SK-N-MC (cell line): Measurements from ENCODE around the gene GCSAML.
"Not testable (repeated sequence)": the region's sequence is repeated elsewhere in the genome, so short reads cannot be mapped to it uniquely, and the experiment has no call there.

Experiments used
- DNase-seq: peaks from one replicate; pipeline ENCODE4 v3.0.0-alpha.2; 2011; ENCODE audit warnings: low read depth, low spot score
- H3K27ac ChIP-seq: fragments of 200-600 bp; sonication (generic); 2 replicates; pipeline ENCODE4 v1.5.1; 2016; ENCODE audit warnings: mixed run types
- H3K36me3 ChIP-seq: fragments of 200-600 bp; sonication (generic); 2 replicates; pipeline ENCODE4 v1.6.1; 2017; ENCODE audit warnings: antibody characterized with exemption, low read length, mixed read lengths; ENCODE audit not compliant: insufficient read depth
- H3K4me3 ChIP-seq: fragments of 200-600 bp; sonication (generic); 2 replicates; pipeline ENCODE4 v1.5.1; 2016
- H3K9ac ChIP-seq: fragments of 200-600 bp; sonication (generic); 2 replicates; pipeline ENCODE4 v1.8.0; 2017; ENCODE audit warnings: mixed run types, mixed read lengths; ENCODE audit not compliant: insufficient read length
- H3K9me3 ChIP-seq: fragments of 200-600 bp; sonication (generic); 2 replicates; pipeline ENCODE4 v1.6.1; 2017; ENCODE audit warnings: low read depth, mild to moderate bottlenecking, antibody characterized with exemption, low read length, moderate library complexity, mixed read lengths
- EZH2 ChIP-seq: fragments of 200-600 bp; sonication (generic); IDR thresholded peaks from one replicate; pipeline ENCODE4 v1.6.1; 2017; ENCODE audit warnings: antibody characterized with exemption
- FOXP2 ChIP-seq: optimal IDR thresholded peaks from 2 replicates; pipeline ENCODE3; 2011; ENCODE audit warnings: mild to moderate bottlenecking, moderate library complexity; ENCODE audit not compliant: insufficient read depth; ENCODE audit errors: extremely low read length, control extremely low read depth
- POLR2AphosphoS5 ChIP-seq: IDR thresholded peaks from 2 replicates; pipeline ENCODE4 v1.6.1; 2012; ENCODE audit warnings: mild to moderate bottlenecking, low read depth, low read length, borderline replicate concordance

GCSAML gene

DNA sequence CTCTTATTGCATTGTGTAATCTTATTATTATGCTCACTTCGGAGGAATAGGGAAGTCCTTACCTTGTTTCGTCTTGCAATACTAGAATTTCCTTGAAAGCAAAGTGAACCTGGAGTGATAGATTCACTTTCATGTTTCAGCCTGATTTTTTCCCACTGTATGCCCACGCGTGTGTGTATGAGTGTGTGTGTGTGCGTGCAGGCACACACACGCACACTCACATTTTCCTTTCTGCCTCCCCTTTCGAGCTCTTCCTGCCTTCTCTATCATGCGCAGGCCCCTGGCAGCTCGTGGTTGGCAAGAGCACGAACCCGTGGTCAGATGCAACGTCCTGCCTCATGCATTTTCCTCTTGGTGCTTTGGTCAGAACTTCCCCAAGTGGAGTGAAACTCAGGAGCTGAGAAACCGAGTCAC is at the start of gene GCSAML:
Gene GCSAML (plus strand): TSS at position 366 of the 414 bp plus-strand sequence. CDS start 58 bp downstream, outside the sequence.
- H3K4me3 ChIP-seq, result no peak within 1 kb of the TSS
- H3K27ac ChIP-seq, result no peak within 1 kb of the TSS
- H3K9me3 ChIP-seq, result no peaks in the 10 kb centered on the region
- no peak for TF ChIP-seq FOXP2
- TF ChIP-seq POLR2AphosphoS5, result no peak
- TF ChIP-seq EZH2, result no peak
- no peak for DNase-seq
- H3K9ac ChIP-seq, result no peak within 1 kb of the TSS
- no peaks in the 10 kb centered on the region for H3K36me3 ChIP-seq

DNA sequence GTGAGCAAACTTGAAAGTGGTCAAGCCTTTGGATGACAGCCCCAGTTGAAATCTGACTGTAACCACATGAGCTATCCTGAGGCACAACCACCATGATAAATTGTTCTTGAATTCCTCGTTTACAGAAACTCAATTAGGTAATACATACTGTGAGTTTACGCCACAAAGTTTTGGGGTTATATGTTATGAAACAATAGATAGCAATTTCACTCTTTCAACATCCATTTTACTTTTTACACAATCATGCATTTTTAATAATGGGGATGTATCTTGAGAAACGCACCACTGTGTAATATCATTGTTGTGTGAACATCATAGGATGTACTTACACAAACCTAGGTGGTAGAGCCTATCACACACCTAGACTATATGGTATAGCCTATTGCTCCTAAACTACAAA is 48.1 kb upstream of the GCSAML start:
- no peak overlapping the region for H3K4me3 ChIP-seq
- H3K36me3 ChIP-seq, result no peaks in the 10 kb centered on the region

DNA sequence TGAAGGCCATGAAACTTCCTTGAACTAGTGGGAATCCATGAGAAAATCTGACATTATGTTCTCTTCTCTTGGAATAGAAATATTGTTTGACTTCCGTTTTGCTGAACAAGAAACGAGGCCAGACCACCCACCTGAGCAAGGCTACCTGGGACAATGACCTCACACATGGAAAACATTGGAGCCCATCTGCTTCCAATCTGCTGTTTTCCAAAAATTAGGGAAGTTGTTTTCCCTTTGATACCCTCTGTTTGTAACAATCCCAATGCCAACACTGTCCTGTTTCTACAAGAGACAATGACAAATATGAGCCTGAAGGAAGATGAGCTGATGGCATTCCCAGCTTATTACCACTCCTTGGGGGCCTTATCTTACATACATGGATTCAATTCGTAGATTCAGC is 42.1 kb upstream of the GCSAML start:
- Histone ChIP-seq H3K27ac (no peak overlapping the region), H3K4me3 (no peak overlapping the region), H3K9ac (no peak overlapping the region), H3K36me3 (no peaks in the 10 kb centered on the region), H3K9me3 (no peaks in the 10 kb centered on the region)
- DNase-seq, result no peak
- no peak for TF ChIP-seq FOXP2
- TF ChIP-seq POLR2AphosphoS5, result no peak
- no peak for TF ChIP-seq EZH2

More for the DNA sequence above, 48.1 kb upstream of the GCSAML start:
- TF ChIP-seq POLR2AphosphoS5, result no peak
- TF ChIP-seq EZH2, result no peak
- TF ChIP-seq FOXP2, result no peak
- Histone ChIP-seq H3K27ac (no peak overlapping the region), H3K9me3 (no peaks in the 10 kb centered on the region), H3K9ac (no peak overlapping the region)
- DNase-seq, result no peak

DNA sequence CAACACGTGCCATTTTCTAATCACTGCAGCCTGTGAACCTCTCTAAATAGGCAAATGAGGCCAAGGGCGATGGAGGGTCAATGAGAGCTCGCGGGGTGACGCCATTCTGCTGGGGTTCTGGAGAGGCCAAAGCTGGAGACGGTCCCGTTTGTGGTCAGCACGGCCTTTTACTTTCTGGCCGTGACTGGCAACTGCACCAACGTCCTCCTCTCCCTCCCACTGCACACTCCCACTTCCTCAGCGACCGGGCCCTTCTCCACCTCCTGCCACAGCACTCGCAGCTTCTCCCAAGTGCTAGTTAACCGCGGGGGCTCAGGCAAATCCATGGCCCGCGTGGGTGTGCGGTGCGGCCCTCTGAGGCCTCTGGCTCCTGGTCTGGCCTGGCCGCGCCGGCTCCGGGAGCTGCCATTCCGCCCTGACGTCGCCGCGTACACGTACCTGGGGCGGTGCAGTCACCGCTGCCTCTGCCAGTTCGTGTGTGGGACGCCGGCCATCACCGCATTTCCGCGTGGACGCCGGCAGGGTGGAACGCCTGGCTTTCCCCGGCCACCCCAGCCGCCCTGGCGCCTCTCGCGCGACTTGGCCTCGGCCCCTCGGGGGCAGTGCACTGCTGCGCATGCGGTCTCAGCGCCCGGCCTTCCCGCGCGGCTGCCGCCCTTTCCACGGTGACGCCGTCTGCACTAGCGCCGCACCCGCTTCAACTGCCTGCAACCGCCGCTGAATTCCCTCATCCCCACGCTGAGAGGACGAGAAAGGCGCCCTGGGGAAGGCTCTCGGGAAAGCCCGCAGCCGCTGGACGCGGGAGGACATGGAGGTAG is 30.9 kb upstream of the GCSAML start:
- Histone ChIP-seq H3K9ac (no peak overlapping the region), H3K27ac (no peak overlapping the region)
- DNase-seq, result no peak

DNA sequence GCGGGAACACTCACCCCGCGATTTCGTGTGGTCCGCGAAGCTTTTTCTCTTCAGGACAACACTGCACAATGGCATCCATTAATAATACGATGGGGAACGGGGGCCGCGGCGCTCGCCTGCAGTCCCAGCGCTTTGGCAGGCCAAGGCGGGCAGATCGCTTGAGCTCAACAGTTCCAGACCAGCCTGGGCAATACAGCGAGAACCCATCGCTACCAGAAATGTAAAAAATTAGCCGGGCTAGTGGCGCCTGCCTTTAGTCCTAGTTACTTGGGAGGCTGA is 30.4 kb upstream of the GCSAML start:
- DNase-seq, result no peak
- no peak for TF ChIP-seq FOXP2
- no peak for TF ChIP-seq EZH2
- TF ChIP-seq POLR2AphosphoS5, result no peak
- H3K9me3 ChIP-seq, result no peaks in the 10 kb centered on the region
- no peak overlapping the region for H3K9ac ChIP-seq
- no peak overlapping the region for H3K4me3 ChIP-seq
- H3K27ac ChIP-seq, result no peak overlapping the region
- H3K36me3 ChIP-seq, result no peaks in the 10 kb centered on the region

More for the DNA sequence above, 30.9 kb upstream of the GCSAML start:
- no peak overlapping the region for H3K4me3 ChIP-seq
- H3K36me3 ChIP-seq, result no peaks in the 10 kb centered on the region
- no peaks in the 10 kb centered on the region for H3K9me3 ChIP-seq
- no peak for TF ChIP-seq FOXP2
- no peak for TF ChIP-seq EZH2
- TF ChIP-seq POLR2AphosphoS5, result no peak

DNA sequence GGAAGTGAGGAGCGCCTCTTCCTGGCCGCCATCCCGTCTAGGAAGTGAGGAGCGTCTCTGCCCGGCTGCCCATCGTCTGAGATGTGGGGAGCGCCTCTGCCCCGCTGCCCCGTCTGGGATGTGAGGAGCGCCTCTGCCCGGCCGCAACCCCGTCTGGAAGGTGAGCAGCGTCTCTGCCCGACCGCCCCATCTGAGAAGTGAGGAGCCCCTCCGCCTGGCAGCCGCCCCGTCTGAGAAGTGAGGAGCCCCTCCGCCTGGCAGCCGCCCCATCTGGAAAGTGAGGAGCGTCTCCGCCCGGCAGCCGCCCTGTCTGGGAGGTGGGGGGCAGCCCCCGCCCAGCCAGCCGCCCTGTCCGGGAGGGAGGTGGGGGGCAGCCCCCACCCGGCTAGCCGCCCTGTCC is 27.0 kb upstream of the GCSAML start:
- not testable (repeated sequence) for H3K9me3 ChIP-seq, H3K4me3 ChIP-seq, H3K36me3 ChIP-seq, DNase-seq, H3K27ac ChIP-seq, H3K9ac ChIP-seq

GRCh38 chr1:247528812-247529474 is 20.0 kb upstream of the GCSAML start:
- no peak overlapping the region for H3K27ac ChIP-seq
- no peak for DNase-seq
- no peak for TF ChIP-seq POLR2AphosphoS5
- no peak for TF ChIP-seq EZH2
- no peak for TF ChIP-seq FOXP2
- no peaks in the 10 kb centered on the region for H3K36me3 ChIP-seq
- H3K9ac ChIP-seq, result no peak overlapping the region
- H3K9me3 ChIP-seq, result no peaks in the 10 kb centered on the region
- no peak overlapping the region for H3K4me3 ChIP-seq

- Histone ChIP-seq H3K4me3 (no peak overlapping the region), H3K9me3 (no peaks in the 10 kb centered on the region), H3K9ac (no peak overlapping the region), H3K27ac (no peak overlapping the region), H3K36me3 (no peaks in the 10 kb centered on the region)
- TF ChIP-seq POLR2AphosphoS5, result no peak
- TF ChIP-seq FOXP2, result no peak
- TF ChIP-seq EZH2, result no peak
- DNase-seq, result no peak
Measured at GRCh38 chr1:247529771-247530355, 19.1 kb upstream of the GCSAML start.
